Measurements from ENCODE around the gene ATP13A5. TPM values are rescaled to one million over a fixed set of nuclear protein-coding genes. Genes with fewer than 3 reads are reported as not detected.

Gene ATP13A5
- total RNA-seq, 1 donor from 2014 or later, result not detected

DNA sequence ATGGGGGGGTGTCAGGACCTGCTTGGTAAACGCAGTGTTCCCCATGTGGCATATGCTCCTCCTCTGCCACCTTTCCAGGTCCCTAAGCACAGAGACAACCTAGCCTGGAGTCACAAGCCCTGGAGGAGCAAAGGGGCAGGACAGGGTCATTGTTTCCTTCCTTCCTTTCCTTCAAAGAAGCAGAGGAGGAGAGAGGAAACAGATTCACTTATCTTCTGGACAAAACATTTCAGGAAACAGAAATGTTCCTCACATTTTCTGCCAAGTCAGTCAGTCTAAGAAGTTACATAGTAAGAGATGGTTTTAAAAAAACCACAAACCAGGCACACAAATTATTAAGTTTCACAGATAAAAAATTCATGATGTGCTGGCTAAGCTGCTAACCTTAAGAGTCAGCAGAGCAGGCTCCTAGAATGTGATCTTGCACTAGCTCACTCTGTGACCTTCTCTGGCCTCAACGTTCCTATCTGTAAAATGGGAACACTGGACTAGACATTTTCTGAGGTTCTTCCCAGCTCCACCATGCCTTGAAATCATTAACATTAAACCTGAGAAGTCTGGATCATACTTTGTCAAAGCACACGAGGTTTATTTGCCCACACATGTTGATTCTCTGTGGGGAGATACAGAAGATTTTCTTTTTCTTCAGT is 47.9 kb downstream of the ATP13A5 start:
- no peaks in the 10 kb centered on the region for H3K36me3 ChIP-seq (ENCODE audit: control insufficient read depth, insufficient read depth, low read length)
- DNase-seq (ENCODE audit: low read depth), result no peak
- TF ChIP-seq, protein P1, sequence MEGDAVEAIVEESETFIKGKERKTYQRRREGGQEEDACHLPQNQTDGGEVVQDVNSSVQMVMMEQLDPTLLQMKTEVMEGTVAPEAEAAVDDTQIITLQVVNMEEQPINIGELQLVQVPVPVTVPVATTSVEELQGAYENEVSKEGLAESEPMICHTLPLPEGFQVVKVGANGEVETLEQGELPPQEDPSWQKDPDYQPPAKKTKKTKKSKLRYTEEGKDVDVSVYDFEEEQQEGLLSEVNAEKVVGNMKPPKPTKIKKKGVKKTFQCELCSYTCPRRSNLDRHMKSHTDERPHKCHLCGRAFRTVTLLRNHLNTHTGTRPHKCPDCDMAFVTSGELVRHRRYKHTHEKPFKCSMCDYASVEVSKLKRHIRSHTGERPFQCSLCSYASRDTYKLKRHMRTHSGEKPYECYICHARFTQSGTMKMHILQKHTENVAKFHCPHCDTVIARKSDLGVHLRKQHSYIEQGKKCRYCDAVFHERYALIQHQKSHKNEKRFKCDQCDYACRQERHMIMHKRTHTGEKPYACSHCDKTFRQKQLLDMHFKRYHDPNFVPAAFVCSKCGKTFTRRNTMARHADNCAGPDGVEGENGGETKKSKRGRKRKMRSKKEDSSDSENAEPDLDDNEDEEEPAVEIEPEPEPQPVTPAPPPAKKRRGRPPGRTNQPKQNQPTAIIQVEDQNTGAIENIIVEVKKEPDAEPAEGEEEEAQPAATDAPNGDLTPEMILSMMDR (IDR thresholded peaks at IDR 0.05; ENCODE audit: insufficient read depth, low read length, poor library complexity, severe bottlenecking), result no peak
- no peak overlapping the region for H3K4me3 ChIP-seq (ENCODE audit: low read depth, low read length)
- no peaks in the 10 kb centered on the region for H3K27me3 ChIP-seq (ENCODE audit: control insufficient read depth, insufficient read depth, low read length)

- Histone ChIP-seq H3K36me3 (ENCODE audit: control insufficient read depth, insufficient read depth, low read length) (no peaks in the 10 kb centered on the region), H3K27me3 (ENCODE audit: control insufficient read depth, insufficient read depth, low read length) (no peaks in the 10 kb centered on the region), H3K4me3 (ENCODE audit: low read depth, low read length) (no peak overlapping the region)
- DNase-seq (ENCODE audit: low read depth), result no peak
- TF ChIP-seq, protein P1 (IDR thresholded peaks at IDR 0.05; ENCODE audit: insufficient read depth, low read length, poor library complexity, severe bottlenecking), result no peak
These were observed 60.8 kb downstream of the ATP13A5 start for GRCh38 chr3:193317682-193318300.

DNA sequence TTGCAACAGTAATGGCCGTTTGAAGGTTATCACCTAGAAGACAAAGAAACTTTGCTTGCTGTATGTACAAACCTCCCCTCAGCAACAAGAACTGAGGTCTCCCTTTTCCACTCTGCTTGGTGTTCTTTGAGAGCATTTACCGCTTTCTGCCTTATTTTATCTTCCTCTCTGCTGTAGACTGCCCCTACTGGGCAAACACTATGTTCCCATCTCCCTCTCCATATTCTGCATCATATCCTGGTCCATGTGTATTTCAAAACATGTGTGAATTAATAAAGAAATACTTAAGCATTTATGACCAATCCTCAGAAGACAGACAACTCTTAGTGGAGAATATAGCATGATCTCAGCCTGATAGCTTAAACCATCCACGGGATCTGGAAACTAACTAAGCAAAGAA is 64.4 kb downstream of the ATP13A5 start:
- TF ChIP-seq, protein P1 (IDR thresholded peaks at IDR 0.05; ENCODE audit: insufficient read depth, low read length, poor library complexity, severe bottlenecking), result peak; percentile 24
- no peaks in the 10 kb centered on the region for H3K27me3 ChIP-seq (ENCODE audit: control insufficient read depth, insufficient read depth, low read length)
- H3K4me3 ChIP-seq (ENCODE audit: low read depth, low read length), result no peak overlapping the region
- H3K36me3 ChIP-seq (ENCODE audit: control insufficient read depth, insufficient read depth, low read length), result no peaks in the 10 kb centered on the region
- no peak for DNase-seq (ENCODE audit: low read depth)

- H3K27me3 ChIP-seq (ENCODE audit: control insufficient read depth, insufficient read depth, low read length), result no peaks in the 10 kb centered on the region
- DNase-seq (ENCODE audit: low read depth), result no peak
- H3K4me3 ChIP-seq (ENCODE audit: low read depth, low read length), result no peak overlapping the region
- no peaks in the 10 kb centered on the region for H3K36me3 ChIP-seq (ENCODE audit: control insufficient read depth, insufficient read depth, low read length)
- TF ChIP-seq, protein P1 (IDR thresholded peaks at IDR 0.05; ENCODE audit: insufficient read depth, low read length, poor library complexity, severe bottlenecking), result no peak
These were observed 65.2 kb downstream of the ATP13A5 start for GRCh38 chr3:193313061-193313958.

DNA sequence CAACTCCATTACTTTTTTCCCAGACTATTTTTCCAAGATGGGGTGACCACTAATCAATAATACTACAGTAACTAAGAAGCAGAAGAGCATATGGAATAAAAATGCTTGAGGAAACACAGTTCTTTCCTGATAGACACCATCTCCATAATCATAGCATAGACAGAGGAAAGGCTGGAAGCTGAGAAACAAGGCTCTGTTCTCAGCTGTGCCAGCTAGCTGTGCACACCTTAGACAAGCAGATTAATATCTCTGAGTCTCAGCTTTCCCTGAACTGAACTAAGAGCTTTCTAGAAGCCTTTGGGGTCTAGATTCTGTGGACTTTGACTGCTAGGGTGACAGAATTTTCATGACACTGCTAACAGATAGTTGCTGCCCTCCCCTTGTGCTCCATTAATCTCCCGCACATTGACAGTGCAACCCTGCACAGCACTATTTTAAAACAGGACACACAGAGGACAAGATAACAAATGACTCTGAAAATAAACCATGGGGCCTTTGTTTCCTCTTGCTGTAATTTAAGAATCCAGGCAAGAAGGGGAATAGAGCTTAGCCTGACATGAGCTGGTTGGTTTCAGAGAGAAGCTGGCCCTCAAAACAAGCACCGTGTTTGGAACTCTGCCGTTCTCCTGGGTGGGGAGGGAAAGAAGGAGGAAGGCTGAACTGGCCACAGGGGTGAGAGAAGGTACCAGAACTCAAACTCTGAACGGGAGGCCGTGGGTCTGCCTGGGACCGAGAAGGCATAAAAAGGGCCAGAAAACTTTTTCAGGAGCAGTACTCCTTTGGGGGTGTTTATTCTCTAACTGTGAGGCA is 67.4 kb downstream of the ATP13A5 start:
- Histone ChIP-seq H3K27me3 (ENCODE audit: control insufficient read depth, insufficient read depth, low read length) (no peaks in the 10 kb centered on the region), H3K4me3 (ENCODE audit: low read depth, low read length) (no peak overlapping the region), H3K36me3 (ENCODE audit: control insufficient read depth, insufficient read depth, low read length) (no peaks in the 10 kb centered on the region)
- TF ChIP-seq, protein P1 (IDR thresholded peaks at IDR 0.05; ENCODE audit: insufficient read depth, low read length, poor library complexity, severe bottlenecking), result no peak
- DNase-seq (ENCODE audit: low read depth), result no peak
